ENCODE measurements around the gene NCAPG2.

Gene NCAPG2

DNA sequence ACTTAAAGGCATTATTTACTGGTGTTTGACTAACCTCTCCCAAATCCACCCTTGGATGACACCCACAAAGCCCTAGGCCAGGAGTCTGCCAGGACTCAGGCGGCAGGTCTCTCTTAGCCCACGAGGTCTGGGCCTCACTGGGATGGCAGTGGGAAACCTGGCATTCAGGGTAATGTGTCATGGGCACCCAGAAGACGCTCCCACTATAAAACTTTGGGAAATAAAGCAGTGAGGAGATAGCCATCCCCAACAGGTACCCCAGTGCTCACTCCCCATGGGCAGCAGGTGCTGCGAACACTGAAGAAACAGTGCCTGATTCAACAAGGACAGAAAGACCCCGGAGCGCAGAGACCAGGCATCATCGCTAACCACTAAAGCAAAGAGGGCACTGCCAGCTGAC is 102.6 kb downstream of the NCAPG2 start:
- Histone ChIP-seq H3K79me2 (ENCODE audit: control insufficient read depth, insufficient read depth, low read length, poor library complexity) (no peaks in the 10 kb centered on the region), H4K91ac (ENCODE audit: low read depth, low read length) (no peak overlapping the region), H4K8ac (ENCODE audit: low read depth, low read length) (no peak overlapping the region), H3K4ac (ENCODE audit: low read depth, low read length) (no peak overlapping the region), H2BK120ac (ENCODE audit: insufficient read depth, low read length, poor library complexity) (no peak overlapping the region), H3K4me2 (ENCODE audit: low read length) (no peak overlapping the region), H3K18ac (ENCODE audit: low read length) (no peak overlapping the region), H3K27ac (ENCODE audit: low read depth, low read length) (no peak overlapping the region), H2AK5ac (ENCODE audit: low read length) (no peak overlapping the region), H4K12ac (ENCODE audit: low read depth, low read length) (no peak overlapping the region), H3K4me1 (ENCODE audit: control insufficient read depth in 1 of 2, insufficient read depth in 2 of 2, low read length in 2 of 2) (no peaks in the 10 kb centered on the region), H3K4me3 (ENCODE audit: low read depth, low read length) (no peak overlapping the region), H3K23ac (ENCODE audit: low read length) (no peak overlapping the region), H3K79me1 (ENCODE audit: low read length) (no peaks in the 10 kb centered on the region), H3K27me3 (ENCODE audit: insufficient read depth, low read length) (no peaks in the 10 kb centered on the region), H2BK12ac (ENCODE audit: low read length) (no peak overlapping the region), H3K9ac (ENCODE audit: low read length) (no peak overlapping the region), H3K9me3 (ENCODE audit: insufficient read depth, low read depth, low read length) (no peaks in the 10 kb centered on the region), H2AFZ (ENCODE audit: insufficient read depth, low read length, poor library complexity) (no peak overlapping the region), H3K36me3 (ENCODE audit: control insufficient read depth in 1 of 2, insufficient read depth in 2 of 2, low read length in 2 of 2) (no peaks in the 10 kb centered on the region), H3K14ac (ENCODE audit: low read length) (no peak overlapping the region), H2BK5ac (ENCODE audit: low read depth, low read length, poor library complexity) (no peak overlapping the region)
- no CpG with 5 or more reads among the region's 7 CpGs for WGBS (ENCODE audit: extremely low coverage, insufficient coverage, insufficient read length)
- no peak for DNase-seq

DNA sequence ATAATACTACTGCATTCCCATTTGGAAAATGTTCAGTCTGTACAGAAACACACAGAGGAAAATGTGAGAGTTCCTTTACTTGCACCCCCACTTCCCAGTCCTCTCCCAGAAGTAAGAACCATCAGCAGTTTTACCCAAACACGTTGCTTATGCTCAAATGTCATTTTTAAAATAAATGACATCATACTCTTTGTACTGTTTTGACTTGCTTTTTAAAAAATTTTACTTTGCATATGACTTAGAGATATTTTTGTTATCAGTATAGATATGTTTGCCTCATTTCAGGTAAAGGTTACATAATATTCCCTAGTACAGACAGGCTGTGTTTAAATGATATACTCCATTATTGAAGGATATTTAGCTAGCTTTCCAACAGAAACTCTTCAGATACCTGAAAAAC is 103.5 kb downstream of the NCAPG2 start:
- WGBS (ENCODE audit: extremely low coverage, insufficient coverage, insufficient read length), result no CpG with 5 or more reads among the region's 1 CpG
- H4K8ac ChIP-seq (ENCODE audit: low read depth, low read length), result no peak overlapping the region
- H3K4me2 ChIP-seq (ENCODE audit: low read length), result no peak overlapping the region

DNA sequence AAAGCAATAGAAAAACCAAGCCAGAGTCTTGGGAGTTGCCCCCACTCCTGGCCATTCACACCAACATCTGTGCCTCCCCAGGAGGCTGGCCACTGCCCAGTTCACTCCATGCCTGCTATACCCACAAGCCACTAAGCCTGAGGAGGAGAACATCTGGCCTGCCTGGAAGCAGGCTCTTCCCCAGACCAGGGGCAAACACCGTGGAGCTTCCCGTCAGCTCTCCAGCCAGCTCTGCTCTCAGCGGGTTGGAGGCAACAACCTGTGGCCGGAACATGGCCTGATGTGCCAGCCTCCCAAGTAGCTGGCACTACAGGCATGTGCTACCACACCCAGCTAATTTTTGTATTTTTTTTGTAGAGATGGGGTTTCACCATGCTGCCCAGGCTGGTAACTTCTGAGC is 107.9 kb downstream of the NCAPG2 start:
- no peak overlapping the region for H3K18ac ChIP-seq (ENCODE audit: low read length)
- no peaks in the 10 kb centered on the region for H3K36me3 ChIP-seq (ENCODE audit: control insufficient read depth in 1 of 2, insufficient read depth in 2 of 2, low read length in 2 of 2)
- no peaks in the 10 kb centered on the region for H3K4me1 ChIP-seq (ENCODE audit: control insufficient read depth in 1 of 2, insufficient read depth in 2 of 2, low read length in 2 of 2)
- H4K91ac ChIP-seq (ENCODE audit: low read depth, low read length), result no peak overlapping the region
- H3K4ac ChIP-seq (ENCODE audit: low read depth, low read length), result no peak overlapping the region
- peaks cover 23% of the 10 kb centered on the region for H3K9me3 ChIP-seq (ENCODE audit: insufficient read depth, low read depth, low read length)
- no peak overlapping the region for H2BK120ac ChIP-seq (ENCODE audit: insufficient read depth, low read length, poor library complexity)
- no peak overlapping the region for H2BK12ac ChIP-seq (ENCODE audit: low read length)
- no peak overlapping the region for H3K27ac ChIP-seq (ENCODE audit: low read depth, low read length)
- no peaks in the 10 kb centered on the region for H3K27me3 ChIP-seq (ENCODE audit: insufficient read depth, low read length)
- no peak overlapping the region for H3K4me3 ChIP-seq (ENCODE audit: low read depth, low read length)
- no peak overlapping the region for H4K8ac ChIP-seq (ENCODE audit: low read depth, low read length)
- no peak overlapping the region for H3K9ac ChIP-seq (ENCODE audit: low read length)
- no peak overlapping the region for H2AK5ac ChIP-seq (ENCODE audit: low read length)
- no peak overlapping the region for H2BK5ac ChIP-seq (ENCODE audit: low read depth, low read length, poor library complexity)
- no peak for DNase-seq
- WGBS (ENCODE audit: extremely low coverage, insufficient coverage, insufficient read length), result no CpG with 5 or more reads among the region's 4 CpGs
- H3K79me2 ChIP-seq (ENCODE audit: control insufficient read depth, insufficient read depth, low read length, poor library complexity), result no peaks in the 10 kb centered on the region
- H3K14ac ChIP-seq (ENCODE audit: low read length), result no peak overlapping the region
- no peak overlapping the region for H3K23ac ChIP-seq (ENCODE audit: low read length)
- H3K79me1 ChIP-seq (ENCODE audit: low read length), result no peaks in the 10 kb centered on the region
- H4K12ac ChIP-seq (ENCODE audit: low read depth, low read length), result no peak overlapping the region
- no peak overlapping the region for H3K4me2 ChIP-seq (ENCODE audit: low read length)
- H2AFZ ChIP-seq (ENCODE audit: insufficient read depth, low read length, poor library complexity), result no peak overlapping the region

More for the DNA sequence above, 103.5 kb downstream of the NCAPG2 start:
- Histone ChIP-seq H2AFZ (ENCODE audit: insufficient read depth, low read length, poor library complexity) (no peak overlapping the region), H3K79me2 (ENCODE audit: control insufficient read depth, insufficient read depth, low read length, poor library complexity) (no peaks in the 10 kb centered on the region), H3K4me3 (ENCODE audit: low read depth, low read length) (no peak overlapping the region), H3K9ac (ENCODE audit: low read length) (no peak overlapping the region), H3K27me3 (ENCODE audit: insufficient read depth, low read length) (no peaks in the 10 kb centered on the region), H3K36me3 (ENCODE audit: control insufficient read depth in 1 of 2, insufficient read depth in 2 of 2, low read length in 2 of 2) (no peaks in the 10 kb centered on the region), H3K14ac (ENCODE audit: low read length) (no peak overlapping the region), H3K79me1 (ENCODE audit: low read length) (no peaks in the 10 kb centered on the region), H3K27ac (ENCODE audit: low read depth, low read length) (no peak overlapping the region), H2BK120ac (ENCODE audit: insufficient read depth, low read length, poor library complexity) (no peak overlapping the region), H3K23ac (ENCODE audit: low read length) (no peak overlapping the region), H4K12ac (ENCODE audit: low read depth, low read length) (no peak overlapping the region), H4K91ac (ENCODE audit: low read depth, low read length) (no peak overlapping the region), H3K18ac (ENCODE audit: low read length) (no peak overlapping the region), H2AK5ac (ENCODE audit: low read length) (no peak overlapping the region), H2BK12ac (ENCODE audit: low read length) (no peak overlapping the region), H2BK5ac (ENCODE audit: low read depth, low read length, poor library complexity) (no peak overlapping the region), H3K4me1 (ENCODE audit: control insufficient read depth in 1 of 2, insufficient read depth in 2 of 2, low read length in 2 of 2) (no peaks in the 10 kb centered on the region), H3K4ac (ENCODE audit: low read depth, low read length) (no peak overlapping the region), H3K9me3 (ENCODE audit: insufficient read depth, low read depth, low read length) (no peaks in the 10 kb centered on the region)
- no peak for DNase-seq

DNA sequence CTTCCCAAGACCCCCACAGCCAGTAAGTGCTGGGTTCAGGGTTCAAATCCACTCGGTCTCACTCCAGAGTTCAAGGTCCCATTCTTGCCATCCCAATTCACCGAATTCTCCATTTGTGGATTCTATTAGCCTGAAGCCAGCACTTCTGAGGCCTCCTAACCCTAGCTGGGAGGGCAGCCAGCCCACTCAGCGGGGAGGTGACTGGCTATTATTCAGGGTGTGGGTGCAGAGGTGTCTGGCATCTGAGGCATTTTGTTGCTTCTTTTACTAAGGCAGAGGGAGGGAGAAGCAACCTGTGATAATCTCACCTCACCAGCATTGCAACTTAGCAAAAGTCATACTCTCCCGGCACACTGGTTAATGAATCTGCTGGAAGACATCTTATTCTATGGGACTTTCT is 108.3 kb downstream of the NCAPG2 start:
- Histone ChIP-seq H3K36me3 (ENCODE audit: control insufficient read depth in 1 of 2, insufficient read depth in 2 of 2, low read length in 2 of 2) (no peaks in the 10 kb centered on the region), H3K79me1 (ENCODE audit: low read length) (no peaks in the 10 kb centered on the region), H3K27me3 (ENCODE audit: insufficient read depth, low read length) (no peaks in the 10 kb centered on the region), H2AK5ac (ENCODE audit: low read length) (no peak overlapping the region), H4K8ac (ENCODE audit: low read depth, low read length) (no peak overlapping the region), H2BK120ac (ENCODE audit: insufficient read depth, low read length, poor library complexity) (no peak overlapping the region), H3K4me3 (ENCODE audit: low read depth, low read length) (no peak overlapping the region), H3K79me2 (ENCODE audit: control insufficient read depth, insufficient read depth, low read length, poor library complexity) (no peaks in the 10 kb centered on the region), H3K9me3 (ENCODE audit: insufficient read depth, low read depth, low read length) (peaks cover 23% of the 10 kb centered on the region), H3K18ac (ENCODE audit: low read length) (no peak overlapping the region), H4K91ac (ENCODE audit: low read depth, low read length) (no peak overlapping the region), H3K4me1 (ENCODE audit: control insufficient read depth in 1 of 2, insufficient read depth in 2 of 2, low read length in 2 of 2) (no peaks in the 10 kb centered on the region), H4K12ac (ENCODE audit: low read depth, low read length) (no peak overlapping the region), H3K4ac (ENCODE audit: low read depth, low read length) (no peak overlapping the region), H3K27ac (ENCODE audit: low read depth, low read length) (no peak overlapping the region), H3K23ac (ENCODE audit: low read length) (no peak overlapping the region), H3K14ac (ENCODE audit: low read length) (no peak overlapping the region), H2AFZ (ENCODE audit: insufficient read depth, low read length, poor library complexity) (no peak overlapping the region), H2BK5ac (ENCODE audit: low read depth, low read length, poor library complexity) (no peak overlapping the region), H3K9ac (ENCODE audit: low read length) (no peak overlapping the region), H3K4me2 (ENCODE audit: low read length) (no peak overlapping the region), H2BK12ac (ENCODE audit: low read length) (no peak overlapping the region)
- no CpG with 5 or more reads among the region's 4 CpGs for WGBS (ENCODE audit: extremely low coverage, insufficient coverage, insufficient read length)
- no peak for DNase-seq

Data from trophoblast cell (in vitro differentiated cells and primary cell).